Measurements from ENCODE around the gene PAXX. TPM values are rescaled to one million over a fixed set of nuclear protein-coding genes. Genes with fewer than 3 reads are reported as not detected.
A peak's percentile ranks its signal among the peaks of the same experiment; 100 is the strongest.

The PAXX gene
- total RNA-seq, 4 donors from 2014 or later: 49.3 to 85.2 (median 66.0) TPM

DNA sequence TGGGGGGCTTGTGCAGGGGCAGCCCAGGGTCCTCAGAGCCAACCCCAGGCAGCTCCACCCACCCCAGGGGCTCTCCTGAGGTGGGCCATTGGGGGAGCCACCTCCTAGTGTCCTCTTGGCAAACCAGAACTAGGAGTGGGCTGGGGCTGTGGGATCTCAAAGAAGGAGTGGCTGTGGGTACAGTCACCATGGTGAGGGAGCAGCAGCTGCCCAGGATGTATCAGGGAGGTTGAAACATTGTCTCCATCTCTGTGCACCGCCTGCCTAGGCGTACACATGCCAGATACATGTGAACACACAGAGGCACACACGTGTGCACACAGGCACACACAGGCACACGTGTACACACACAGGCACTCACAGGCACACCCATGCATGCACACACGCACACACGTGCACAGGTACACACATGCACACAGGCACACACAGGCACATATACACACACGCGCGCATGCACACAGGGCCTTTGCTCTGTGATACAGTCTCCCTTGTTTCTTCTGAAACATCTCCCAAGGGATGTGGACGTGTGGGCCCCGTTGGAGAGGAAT, 29.4 kb upstream of the PAXX start:
- no peak overlapping the region for H3K27ac ChIP-seq
- no peaks in the 10 kb centered on the region for H3K36me3 ChIP-seq
- H3K27me3 ChIP-seq: peaks cover 5% of the 10 kb centered on the region
- WGBS, 2 donors (ENCODE audit: low coverage in 1 of 2): 86% methylated on average over 11 of the region's 11 CpGs; no CpG with 5 or more reads in 1 of the 2 donors
- TF ChIP-seq POLR2AphosphoS5 (IDR thresholded peaks at IDR 0.05): no peak
- TF ChIP-seq EP300 (IDR thresholded peaks at IDR 0.05; ENCODE audit: low read depth): no peak
- TF ChIP-seq POLR2A (IDR thresholded peaks at IDR 0.05): no peak
- TF ChIP-seq, protein P1, sequence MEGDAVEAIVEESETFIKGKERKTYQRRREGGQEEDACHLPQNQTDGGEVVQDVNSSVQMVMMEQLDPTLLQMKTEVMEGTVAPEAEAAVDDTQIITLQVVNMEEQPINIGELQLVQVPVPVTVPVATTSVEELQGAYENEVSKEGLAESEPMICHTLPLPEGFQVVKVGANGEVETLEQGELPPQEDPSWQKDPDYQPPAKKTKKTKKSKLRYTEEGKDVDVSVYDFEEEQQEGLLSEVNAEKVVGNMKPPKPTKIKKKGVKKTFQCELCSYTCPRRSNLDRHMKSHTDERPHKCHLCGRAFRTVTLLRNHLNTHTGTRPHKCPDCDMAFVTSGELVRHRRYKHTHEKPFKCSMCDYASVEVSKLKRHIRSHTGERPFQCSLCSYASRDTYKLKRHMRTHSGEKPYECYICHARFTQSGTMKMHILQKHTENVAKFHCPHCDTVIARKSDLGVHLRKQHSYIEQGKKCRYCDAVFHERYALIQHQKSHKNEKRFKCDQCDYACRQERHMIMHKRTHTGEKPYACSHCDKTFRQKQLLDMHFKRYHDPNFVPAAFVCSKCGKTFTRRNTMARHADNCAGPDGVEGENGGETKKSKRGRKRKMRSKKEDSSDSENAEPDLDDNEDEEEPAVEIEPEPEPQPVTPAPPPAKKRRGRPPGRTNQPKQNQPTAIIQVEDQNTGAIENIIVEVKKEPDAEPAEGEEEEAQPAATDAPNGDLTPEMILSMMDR (IDR thresholded peaks at IDR 0.05): no peak
- in situ Hi-C loops (cut with MboI; ENCODE audit: low pct_ligation_motif_present in 1 of 4, low pct_unique_long_range_greater_than_20kb in 1 of 4, low sequenced_read_pairs in 3 of 4) (no loop called here), intact Hi-C loops (cut with DNase I; ENCODE audit: low total_unique reads) (no loop called here)
- no peaks in the 10 kb centered on the region for H3K9me3 ChIP-seq
- no peak for DNase-seq
- H3K4me1 ChIP-seq: peaks cover 0 to 19% (median 10%) of the 10 kb centered on the region in 4 donors
- H3K4me3 ChIP-seq: no peak overlapping the region

DNA sequence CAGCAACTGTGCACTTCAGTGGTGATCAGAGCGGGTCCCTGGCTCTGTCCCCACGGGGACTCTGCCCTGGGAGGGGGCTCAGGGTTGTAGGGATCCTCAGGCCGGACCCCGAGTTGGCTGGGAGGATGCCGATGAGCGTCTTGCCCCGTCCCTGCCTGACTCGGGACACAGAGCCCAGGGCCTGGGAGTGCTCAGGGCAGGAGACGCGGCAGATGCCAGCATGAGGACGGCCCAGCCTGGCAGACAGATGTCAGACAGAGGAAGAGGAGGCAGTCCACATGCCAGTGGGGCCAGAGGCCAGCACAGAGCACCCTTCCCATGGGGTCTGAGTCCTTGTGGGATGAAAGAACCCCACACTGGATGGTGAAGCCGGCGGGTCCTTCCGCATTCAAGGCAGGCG, 28.9 kb upstream of the PAXX start:
- intact Hi-C loops (cut with DNase I; ENCODE audit: low total_unique reads) (no loop called here), in situ Hi-C loops (cut with MboI; ENCODE audit: low pct_ligation_motif_present in 1 of 4, low pct_unique_long_range_greater_than_20kb in 1 of 4, low sequenced_read_pairs in 3 of 4) (no loop called here)
- H3K4me1 ChIP-seq: peaks cover 0 to 19% (median 10%) of the 10 kb centered on the region in 4 donors
- DNase-seq: no peak
- WGBS, 2 donors (ENCODE audit: low coverage in 1 of 2): 76% methylated on average over 15 of the region's 15 CpGs; no CpG with 5 or more reads in 1 of the 2 donors
- no peak overlapping the region for H3K4me3 ChIP-seq
- H3K9me3 ChIP-seq: no peaks in the 10 kb centered on the region
- TF ChIP-seq POLR2AphosphoS5 (IDR thresholded peaks at IDR 0.05) (no peak), EP300 (IDR thresholded peaks at IDR 0.05; ENCODE audit: low read depth) (no peak), POLR2A (IDR thresholded peaks at IDR 0.05) (no peak)
- TF ChIP-seq, protein P1 (IDR thresholded peaks at IDR 0.05): no peak
- H3K27me3 ChIP-seq: peaks cover 5% of the 10 kb centered on the region
- no peak overlapping the region for H3K27ac ChIP-seq
- no peaks in the 10 kb centered on the region for H3K36me3 ChIP-seq

DNA sequence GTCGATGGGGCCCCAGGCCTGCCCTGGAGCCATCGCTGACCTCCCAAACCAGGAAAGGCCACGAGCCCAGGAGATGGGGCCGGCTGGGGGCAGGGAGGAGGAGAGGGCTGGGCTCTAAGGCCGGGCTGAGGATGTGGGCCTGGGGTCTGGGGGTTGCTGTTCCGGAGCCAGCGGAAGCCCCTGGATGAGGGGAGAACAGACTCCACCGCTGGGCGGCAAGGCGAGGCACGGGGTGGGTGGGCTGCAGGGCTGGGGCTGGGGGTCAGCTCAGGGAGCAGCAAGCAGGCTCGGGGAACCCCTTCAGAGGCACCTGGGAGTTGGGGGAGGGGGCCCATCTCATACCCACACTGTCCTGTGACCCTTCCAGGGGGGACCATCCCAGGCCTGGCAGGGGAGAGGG, 28.5 kb upstream of the PAXX start:
- H3K4me3 ChIP-seq: no peak overlapping the region

DNA sequence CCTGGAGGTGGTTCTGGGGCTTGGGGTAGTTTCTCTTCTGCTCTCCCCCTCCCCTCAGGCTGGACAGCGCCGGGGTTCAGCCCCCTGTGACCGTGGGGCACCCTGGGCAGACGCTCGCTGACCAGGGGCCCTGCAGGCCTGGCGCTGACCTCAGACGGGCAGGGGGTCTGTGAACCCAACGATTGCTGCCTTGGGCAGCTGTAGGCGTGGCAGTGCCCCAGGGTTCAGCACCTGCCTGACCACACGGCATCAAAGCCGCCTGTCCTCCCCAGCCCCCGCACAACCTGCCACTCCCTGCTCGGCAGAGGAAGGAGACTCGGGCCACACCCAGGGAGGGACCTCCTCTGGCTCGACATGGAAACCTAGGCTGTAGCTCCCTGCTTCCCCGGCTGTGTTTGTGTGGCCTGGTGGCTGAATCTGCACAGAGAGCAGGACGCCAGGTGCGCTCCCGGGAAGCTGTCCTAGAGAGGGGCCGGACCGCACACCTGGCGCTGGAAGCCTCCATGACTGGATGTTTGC, 28.0 kb upstream of the PAXX start:
- WGBS, 2 donors (ENCODE audit: low coverage in 1 of 2): 50% methylated on average over 21 of the region's 22 CpGs; no CpG with 5 or more reads in 1 of the 2 donors
- H3K27me3 ChIP-seq: peaks cover 5% of the 10 kb centered on the region
- in situ Hi-C loops (cut with MboI; ENCODE audit: low pct_ligation_motif_present in 1 of 4, low pct_unique_long_range_greater_than_20kb in 1 of 4, low sequenced_read_pairs in 3 of 4): no loop called here
- intact Hi-C loops (cut with DNase I; ENCODE audit: low total_unique reads): no loop called here
- peak overlapping the region; percentile 19 to 68 (median 44) for H3K27ac ChIP-seq
- DNase-seq: peak; percentile 80
- H3K4me1 ChIP-seq: peaks cover 0 to 19% (median 10%) of the 10 kb centered on the region in 4 donors
- TF ChIP-seq POLR2A (IDR thresholded peaks at IDR 0.05): no peak
- no peak for TF ChIP-seq POLR2AphosphoS5 (IDR thresholded peaks at IDR 0.05)
- no peak for TF ChIP-seq EP300 (IDR thresholded peaks at IDR 0.05; ENCODE audit: low read depth)
- TF ChIP-seq, protein P1 (IDR thresholded peaks at IDR 0.05): no peak
- no peaks in the 10 kb centered on the region for H3K36me3 ChIP-seq
- H3K4me3 ChIP-seq: no peak overlapping the region
- H3K9me3 ChIP-seq: no peaks in the 10 kb centered on the region

More for the DNA sequence above, 28.5 kb upstream of the PAXX start:
- no peaks in the 10 kb centered on the region for H3K36me3 ChIP-seq
- intact Hi-C loops (cut with DNase I; ENCODE audit: low total_unique reads) (no loop called here), in situ Hi-C loops (cut with MboI; ENCODE audit: low pct_ligation_motif_present in 1 of 4, low pct_unique_long_range_greater_than_20kb in 1 of 4, low sequenced_read_pairs in 3 of 4) (no loop called here)
- DNase-seq: no peak
- WGBS, 2 donors (ENCODE audit: low coverage in 1 of 2): 82% methylated on average over 12 of the region's 12 CpGs; no CpG with 5 or more reads in 1 of the 2 donors
- peaks cover 5% of the 10 kb centered on the region for H3K27me3 ChIP-seq
- H3K27ac ChIP-seq: peak overlapping the region in 2 of 4 donors; percentile 38 to 68
- H3K4me1 ChIP-seq: peaks cover 0 to 19% (median 10%) of the 10 kb centered on the region in 4 donors
- TF ChIP-seq EP300 (IDR thresholded peaks at IDR 0.05; ENCODE audit: low read depth): no peak
- no peak for TF ChIP-seq POLR2AphosphoS5 (IDR thresholded peaks at IDR 0.05)
- TF ChIP-seq POLR2A (IDR thresholded peaks at IDR 0.05): no peak
- TF ChIP-seq, protein P1 (IDR thresholded peaks at IDR 0.05): no peak
- H3K9me3 ChIP-seq: no peaks in the 10 kb centered on the region

Measured in transverse colon (tissue), 4 donors.